HCT116 (cell line): ENCODE results near the gene ZBTB26. TPM values are rescaled to one million over a fixed set of nuclear protein-coding genes. Genes with fewer than 3 reads are reported as not detected.

ENCODE experiments used
- ATAC-seq: fragments of 200-7000 bp; cut with Tn5 transposase; 2 replicates; pipeline ENCODE4 v1.9.1; 2020; ENCODE audit warnings: mild to moderate bottlenecking, moderate library complexity
- BruUV-seq: library from RNA; stranded (reverse); fragments of 400-500 nt; replicated peaks from 2 replicates; lab custom pipeline; 2021; lab: Mats Ljungman, UMichigan
- CTCF ChIA-PET: fragments of 300-600 bp; sonication (Branson Sonifier 250); formaldehyde crosslinking; loops from one replicate; lab custom pipeline; 2021; ENCODE audit warnings: antibody characterized with exemption; lab: Charles Lee
- POLR2A ChIA-PET: fragments of 300-600, 350-600 bp; sonication (Branson Sonifier 250); formaldehyde crosslinking; loops from one replicate; lab custom pipeline; 2021; ENCODE audit warnings: antibody characterized with exemption; lab: Charles Lee
- RAD21 ChIA-PET, 2 experiments: fragments of 300-600 bp; sonication (Branson Sonifier 250); formaldehyde crosslinking; loops; one replicate each; lab custom pipeline; 2023; ENCODE audit warnings: low total read pairs in 2 of 2; ENCODE audit not compliant: uncharacterized antibody in 2 of 2, unreplicated experiment in 2 of 2, low non-redundant PET in 1 of 2; lab: Charles Lee
- DNase-seq: peaks from one replicate; pipeline ENCODE4 v3.0.0-alpha.2; 2010; ENCODE audit warnings: low read depth, low spot score
- H2AFZ ChIP-seq: fragments of 200-600 bp; shearing (Covaris generic), sonication (generic); 2 replicates; pipeline ENCODE4 v1.6.1; 2017; ENCODE audit warnings: low read depth, mixed run types, mixed read lengths, antibody characterized with exemption, low read length; ENCODE audit not compliant: poor library complexity, severe bottlenecking
- H3K27ac ChIP-seq: 2 replicates; pipeline ENCODE4 v1.5.1; 2012; ENCODE audit warnings: low read depth, low read length
- H3K27me3 ChIP-seq: fragments of 200-600 bp; sonication (generic); 2 replicates; pipeline ENCODE4 v1.6.1; 2016; ENCODE audit warnings: mixed run types, low read length, mixed read lengths; ENCODE audit not compliant: insufficient read depth
- H3K36me3 ChIP-seq, 2 experiments: fragments of 200-500 bp in 1 of 2; fragments of 200-600 bp in 1 of 2; sonication (Bioruptor generic) in 1 of 2; sonication (generic) in 1 of 2; 2 replicates each; pipeline versions ENCODE4 v1.5.1 to v1.6.1; 2014 to 2016; ENCODE audit warnings: low read length in 2 of 2, inconsistent platforms in 1 of 2, mixed read lengths in 1 of 2, mixed run types in 1 of 2; ENCODE audit not compliant: insufficient read depth in 2 of 2, control insufficient read depth in 1 of 2
- H3K4me1 ChIP-seq, 2 experiments: fragments of 200-600 bp in 1 of 2; sonication (generic) in 1 of 2; 2 replicates each; pipeline versions ENCODE4 v1.5.1 to v1.6.1; 2012 to 2017; ENCODE audit warnings: low read length in 2 of 2, inconsistent platforms in 1 of 2, mild to moderate bottlenecking in 1 of 2, mixed read lengths in 1 of 2, mixed run types in 1 of 2, moderate library complexity in 1 of 2; ENCODE audit not compliant: insufficient read depth in 2 of 2, control insufficient read depth in 1 of 2
- H3K4me2 ChIP-seq: fragments of 200-600 bp; sonication (generic); 2 replicates; pipeline ENCODE4 v1.6.1; 2017; ENCODE audit warnings: mixed run types, low read length, mixed read lengths
- H3K4me3 ChIP-seq, 2 experiments: fragments of 200-600 bp in 1 of 2; sonication (generic) in 1 of 2; replicated peaks in 1 of 2; 2 replicates each; pipeline ENCODE4 v1.5.1; 2011 to 2016; ENCODE audit warnings: low read length in 2 of 2, control low read depth in 1 of 2, low read depth in 1 of 2, mild to moderate bottlenecking in 1 of 2, mixed read lengths in 1 of 2, mixed run types in 1 of 2
- H3K79me2 ChIP-seq: fragments of 200-600 bp; sonication (generic); 2 replicates; pipeline ENCODE4 v1.6.1; 2017; ENCODE audit warnings: mild to moderate bottlenecking, mixed run types, low read length, moderate library complexity, mixed read lengths; ENCODE audit not compliant: insufficient read depth
- H3K9ac ChIP-seq: fragments of 200-600 bp; sonication (generic); 2 replicates; pipeline ENCODE4 v1.6.1; 2016; ENCODE audit warnings: low read length, mixed read lengths
- H3K9me2 ChIP-seq: fragments of 200-600 bp; sonication (generic), shearing (Covaris generic); 2 replicates; pipeline ENCODE4 v1.6.1; 2017; ENCODE audit warnings: mixed run types, mild to moderate bottlenecking, moderate library complexity; ENCODE audit not compliant: insufficient read depth
- H3K9me3 ChIP-seq, 2 experiments: fragments of 200-500 bp in 1 of 2; fragments of 200-600 bp in 1 of 2; sonication (Bioruptor generic) in 1 of 2; sonication (generic) in 1 of 2; 2 replicates each; pipeline ENCODE4 v1.6.1; 2014 to 2017; ENCODE audit warnings: low read length in 2 of 2, mixed read lengths in 2 of 2, inconsistent platforms in 1 of 2, low read depth in 1 of 2, mild to moderate bottlenecking in 1 of 2, mixed run types in 1 of 2, moderate library complexity in 1 of 2; ENCODE audit not compliant: control insufficient read depth in 1 of 2, insufficient read depth in 1 of 2
- H4K20me1 ChIP-seq: fragments of 200-600 bp; sonication (generic), shearing (Covaris generic); 2 replicates; pipeline ENCODE4 v1.6.1; 2017; ENCODE audit warnings: mixed run types, mild to moderate bottlenecking, moderate library complexity; ENCODE audit not compliant: insufficient read depth
- CBX3 ChIP-seq: IDR thresholded peaks from 2 replicates; pipeline ENCODE4 v1.6.1; 2012; ENCODE audit warnings: low read depth
- CEBPB ChIP-seq: IDR thresholded peaks from 2 replicates; pipeline ENCODE4 v1.6.1; 2012; ENCODE audit warnings: low read depth
- EGR1 ChIP-seq: IDR thresholded peaks from 2 replicates; pipeline ENCODE4 v1.6.1; 2012; ENCODE audit warnings: low read depth
- EZH2phosphoT487 ChIP-seq: fragments of 200-600 bp; IDR thresholded peaks from 2 replicates; pipeline ENCODE4 v1.6.1; 2018; ENCODE audit warnings: antibody characterized with exemption, borderline replicate concordance
- JUND ChIP-seq: IDR thresholded peaks from 2 replicates; pipeline ENCODE4 v1.6.1; 2012
- MAX ChIP-seq: IDR thresholded peaks from 2 replicates; pipeline ENCODE4 v1.6.1; 2012
- POLR2AphosphoS5 ChIP-seq: IDR thresholded peaks from 2 replicates; pipeline ENCODE4 v1.6.1; 2011; ENCODE audit warnings: mild to moderate bottlenecking, low read depth, low read length, moderate library complexity
- RAD21 ChIP-seq: IDR thresholded peaks from 2 replicates; pipeline ENCODE4 v1.6.1; 2012; ENCODE audit warnings: low read depth, mild to moderate bottlenecking
- SIN3A ChIP-seq: IDR thresholded peaks from 2 replicates; pipeline ENCODE4 v1.6.1; 2012; ENCODE audit warnings: low read depth
- SP1 ChIP-seq: IDR thresholded peaks from 2 replicates; pipeline ENCODE4 v1.6.1; 2012; ENCODE audit warnings: low read depth
- SRF ChIP-seq: IDR thresholded peaks from 2 replicates; pipeline ENCODE4 v1.6.1; 2012; ENCODE audit warnings: low read depth
- YY1 ChIP-seq: IDR thresholded peaks from 2 replicates; pipeline ENCODE4 v1.6.1; 2011; ENCODE audit warnings: low read length, low read depth, moderate library complexity, mild to moderate bottlenecking; ENCODE audit not compliant: insufficient replicate concordance; ENCODE audit errors: extremely low read depth
- ZBTB33 ChIP-seq: IDR thresholded peaks from 2 replicates; pipeline ENCODE4 v1.6.1; 2011; ENCODE audit warnings: mild to moderate bottlenecking, low read length, moderate library complexity; ENCODE audit not compliant: insufficient replicate concordance; ENCODE audit errors: extremely low read depth
- ZFX ChIP-seq: fragments of 450-650 bp; IDR thresholded peaks from 2 replicates; pipeline ENCODE4 v1.6.1; 2017
- ZNF274 ChIP-seq: fragments of 200-500 bp; sonication (Bioruptor generic); IDR thresholded peaks from 2 replicates; pipeline ENCODE4 v1.6.1; 2014; ENCODE audit warnings: mild to moderate bottlenecking, low read depth, low read length, inconsistent platforms
- intact Hi-C: fragments of 100-400 bp; cut with micrococcal nuclease; formaldehyde crosslinking; loops from 2 replicates; pipeline ENCODE4 v1.10.0; 2022
- total RNA-seq: library from RNA; stranded (reverse); gene quantifications from one replicate; pipeline ENCODE4 v1.2.1, GENCODE V29; 2021; ENCODE audit not compliant: unreplicated experiment
- TF ChIP-seq, protein P1 (sequence below), 3 experiments: fragments of 200-600 bp in 1 of 3; sonication (generic) in 1 of 3; IDR thresholded peaks in 2 of 3; conservative IDR thresholded peaks in 1 of 3; 2 replicates each; pipeline ENCODE4 v1.5.1; 2012 to 2017; ENCODE audit warnings: low read depth in 2 of 3, low read length in 2 of 3, antibody characterized with exemption in 1 of 3, borderline replicate concordance in 1 of 3, control low read depth in 1 of 3, mild to moderate bottlenecking in 1 of 3, mixed read lengths in 1 of 3, mixed run types in 1 of 3, moderate library complexity in 1 of 3; ENCODE audit not compliant: insufficient read depth in 1 of 3
- TF ChIP-seq, protein P2 (sequence below): IDR thresholded peaks from 2 replicates; pipeline ENCODE4 v1.6.1; 2012

The ZBTB26 gene
- total RNA-seq, 1 experiment from 2014 or later: 5.5 TPM

DNA sequence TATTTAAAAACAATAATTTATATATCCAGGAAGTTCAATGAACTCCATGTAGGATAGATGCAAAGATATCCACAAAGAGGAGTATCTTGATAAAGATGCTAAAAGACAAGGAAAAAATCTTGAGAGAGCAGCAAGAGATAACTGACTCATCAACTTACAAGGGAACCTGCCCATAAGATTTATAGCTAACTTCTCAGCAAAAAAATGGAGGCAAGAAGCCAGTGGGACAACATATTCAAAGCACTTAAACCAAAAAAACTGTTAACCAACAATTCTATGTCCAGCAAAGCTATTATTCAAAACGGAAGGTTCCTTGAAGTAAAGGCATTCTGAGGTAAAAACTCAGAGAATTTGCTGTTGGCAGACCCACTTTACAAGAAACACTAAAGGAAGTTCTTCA lies 29.8 kb upstream of the ZBTB26 start:
- DNase-seq (no peak), ATAC-seq (no peak)
- Histone ChIP-seq H2AFZ (no peak overlapping the region), H3K27ac (no peak overlapping the region), H4K20me1 (no peaks in the 10 kb centered on the region), H3K4me3 (no peak overlapping the region), H3K36me3 (peaks cover 0 to 3% of the 10 kb centered on the region in 2 experiments; a peak in 1 of 4 replicates), H3K9me2 (no peaks in the 10 kb centered on the region), H3K9ac (no peak overlapping the region), H3K4me1 (no peaks in the 10 kb centered on the region), H3K4me2 (no peak overlapping the region), H3K27me3 (no peaks in the 10 kb centered on the region), H3K79me2 (peaks cover 14% of the 10 kb centered on the region), H3K9me3 (no peaks in the 10 kb centered on the region)
- RAD21 ChIA-PET: no interaction called here
- TF ChIP-seq MAX: no peak
- TF ChIP-seq SIN3A: no peak
- TF ChIP-seq, protein P1, sequence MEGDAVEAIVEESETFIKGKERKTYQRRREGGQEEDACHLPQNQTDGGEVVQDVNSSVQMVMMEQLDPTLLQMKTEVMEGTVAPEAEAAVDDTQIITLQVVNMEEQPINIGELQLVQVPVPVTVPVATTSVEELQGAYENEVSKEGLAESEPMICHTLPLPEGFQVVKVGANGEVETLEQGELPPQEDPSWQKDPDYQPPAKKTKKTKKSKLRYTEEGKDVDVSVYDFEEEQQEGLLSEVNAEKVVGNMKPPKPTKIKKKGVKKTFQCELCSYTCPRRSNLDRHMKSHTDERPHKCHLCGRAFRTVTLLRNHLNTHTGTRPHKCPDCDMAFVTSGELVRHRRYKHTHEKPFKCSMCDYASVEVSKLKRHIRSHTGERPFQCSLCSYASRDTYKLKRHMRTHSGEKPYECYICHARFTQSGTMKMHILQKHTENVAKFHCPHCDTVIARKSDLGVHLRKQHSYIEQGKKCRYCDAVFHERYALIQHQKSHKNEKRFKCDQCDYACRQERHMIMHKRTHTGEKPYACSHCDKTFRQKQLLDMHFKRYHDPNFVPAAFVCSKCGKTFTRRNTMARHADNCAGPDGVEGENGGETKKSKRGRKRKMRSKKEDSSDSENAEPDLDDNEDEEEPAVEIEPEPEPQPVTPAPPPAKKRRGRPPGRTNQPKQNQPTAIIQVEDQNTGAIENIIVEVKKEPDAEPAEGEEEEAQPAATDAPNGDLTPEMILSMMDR (IDR thresholded peaks at IDR 0.05 in 2 of 3, conservative IDR thresholded peaks at IDR 0.05 in 1 of 3; ENCODE audit: borderline replicate concordance in 1 of 3, insufficient read depth in 1 of 3, low read depth in 2 of 3, low read length in 2 of 3): no peak
- no peak for TF ChIP-seq CBX3
- no peak for TF ChIP-seq ZBTB33
- TF ChIP-seq EZH2phosphoT487: no peak
- TF ChIP-seq CEBPB: no peak
- TF ChIP-seq ZFX: no peak
- TF ChIP-seq YY1: no peak
- no peak for TF ChIP-seq SP1
- TF ChIP-seq, protein P2, sequence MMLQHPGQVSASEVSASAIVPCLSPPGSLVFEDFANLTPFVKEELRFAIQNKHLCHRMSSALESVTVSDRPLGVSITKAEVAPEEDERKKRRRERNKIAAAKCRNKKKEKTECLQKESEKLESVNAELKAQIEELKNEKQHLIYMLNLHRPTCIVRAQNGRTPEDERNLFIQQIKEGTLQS: no peak
- TF ChIP-seq RAD21: no peak
- TF ChIP-seq JUND: no peak
- no peak for TF ChIP-seq POLR2AphosphoS5
- TF ChIP-seq ZNF274: no peak
- TF ChIP-seq SRF: no peak
- no peak for TF ChIP-seq EGR1
- POLR2A ChIA-PET: no interaction called here
- BruUV-seq: no TSS peak
- CTCF ChIA-PET: no interaction called here
- intact Hi-C loops: no loop called here
